ENCODE measurements around the gene ANKRD65. TPM values are rescaled to one million over a fixed set of nuclear protein-coding genes. Genes with fewer than 3 reads are reported as not detected.
"Not testable (repeated sequence)": the region's sequence is repeated elsewhere in the genome, so short reads cannot be mapped to it uniquely, and the experiment has no call there.

The ANKRD65 gene
- under 0.01 and 0.22 TPM in 2 replicates for total RNA-seq

DNA sequence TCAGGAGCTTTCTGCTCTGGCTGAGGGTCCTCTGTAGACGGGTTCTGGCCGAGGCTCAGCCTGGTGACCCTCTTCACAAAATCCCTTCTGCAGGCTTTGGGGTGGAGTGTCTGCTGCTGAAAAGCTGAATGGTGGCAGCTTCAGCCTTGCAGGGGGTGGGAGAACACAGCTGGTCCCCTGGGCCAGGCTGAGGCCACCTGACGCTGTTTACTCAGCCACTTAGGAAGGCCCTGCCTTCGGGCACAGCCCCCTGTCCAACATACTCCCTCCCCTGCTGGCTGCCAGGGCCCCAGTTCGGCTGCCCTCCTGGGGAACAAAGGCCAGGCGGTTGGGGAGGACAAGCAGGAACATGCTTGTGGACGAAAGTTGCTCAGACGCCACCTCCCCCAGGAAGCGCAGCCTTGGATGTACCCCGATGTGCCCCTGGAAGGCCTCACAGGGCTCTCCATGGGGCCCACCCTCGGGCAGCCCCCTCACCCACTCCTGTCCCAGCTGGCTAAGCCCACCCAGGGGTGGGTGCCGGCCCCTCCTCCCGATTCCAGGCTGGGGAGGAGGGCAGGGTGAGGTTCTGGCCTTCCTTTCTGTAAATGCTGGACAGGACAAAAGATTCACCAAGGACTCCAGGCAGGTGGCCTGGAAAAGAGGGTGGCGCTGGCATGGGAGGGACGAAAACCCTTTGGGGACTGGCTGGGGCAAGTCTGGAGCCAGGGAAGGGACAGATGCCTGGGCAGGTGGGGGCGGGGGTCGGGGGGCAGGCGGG is at the start of gene ANKRD65:
ANKRD65 (minus strand) TSS at position 130 of the 760 bp plus-strand sequence. CDS start 271 bp downstream, outside the sequence.
- no peak for DNase-seq (ENCODE audit: low read depth in 2 of 2)

DNA sequence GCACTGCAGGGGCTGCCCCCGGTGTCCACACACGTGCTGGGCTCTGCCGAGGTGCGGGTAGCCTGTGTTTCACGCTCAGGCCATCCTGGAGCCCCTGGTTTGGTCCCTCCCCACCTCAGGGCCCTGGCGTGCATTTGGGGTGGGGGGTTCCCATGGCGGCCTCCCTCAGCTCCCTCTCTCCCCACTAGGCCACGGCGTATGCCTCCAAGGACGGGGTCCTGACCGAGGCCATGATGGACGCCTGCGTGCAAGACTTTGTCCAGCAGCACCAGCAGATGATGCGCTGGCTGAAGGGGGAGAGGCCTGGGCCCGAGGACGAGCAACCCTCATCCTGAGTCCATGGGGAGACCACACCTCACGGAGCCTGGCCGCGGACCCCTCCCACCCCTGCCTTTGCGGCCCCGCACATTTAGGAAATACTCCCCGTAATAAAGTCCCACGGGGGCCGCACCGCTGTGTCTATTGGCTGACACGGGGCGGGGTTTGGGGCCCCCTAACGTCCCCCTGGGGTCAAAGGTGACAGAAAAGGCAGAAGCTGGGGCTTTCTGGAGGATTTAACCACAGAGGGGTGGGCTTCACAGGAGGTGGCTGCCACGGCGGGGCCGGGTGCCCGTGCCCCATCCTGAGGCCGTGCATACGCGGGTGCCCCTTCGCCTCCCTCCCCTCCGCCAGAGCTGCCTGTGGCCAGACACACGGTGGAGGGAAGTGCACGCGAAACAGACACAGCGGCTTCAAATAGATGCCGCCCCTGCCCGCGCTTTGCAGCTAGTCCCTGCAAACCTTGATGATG is 47.3 kb upstream of the ANKRD65 start:
- DNase-seq (ENCODE audit: low read depth in 2 of 2) = not testable (repeated sequence)

DNA sequence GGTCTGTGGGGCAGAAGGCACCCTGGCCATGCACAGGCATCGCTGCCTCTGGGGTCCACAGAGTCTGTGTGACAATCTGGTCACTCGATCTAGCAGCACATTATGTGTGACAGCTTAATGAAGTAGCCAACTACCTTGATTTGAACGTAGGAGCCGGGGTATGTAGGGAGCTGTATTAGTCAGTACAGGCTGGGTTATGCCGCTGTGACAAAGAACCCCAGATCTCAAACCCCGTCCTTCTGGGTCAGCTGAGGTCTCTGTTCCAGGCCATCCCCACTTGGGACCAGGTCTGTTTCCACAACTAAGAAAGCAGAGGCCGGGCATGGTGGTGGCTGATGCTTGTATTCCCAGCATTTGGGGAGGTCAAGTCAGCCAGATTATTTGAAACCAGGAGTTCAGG is 42.2 kb upstream of the ANKRD65 start:
- no peak for DNase-seq (ENCODE audit: low read depth in 2 of 2)

- DNase-seq (ENCODE audit: low read depth in 2 of 2) = peak in 1 of 2 donors; percentile 29
Observed at GRCh38 chr1:1462318-1462966, 41.4 kb upstream of the ANKRD65 start.

DNA sequence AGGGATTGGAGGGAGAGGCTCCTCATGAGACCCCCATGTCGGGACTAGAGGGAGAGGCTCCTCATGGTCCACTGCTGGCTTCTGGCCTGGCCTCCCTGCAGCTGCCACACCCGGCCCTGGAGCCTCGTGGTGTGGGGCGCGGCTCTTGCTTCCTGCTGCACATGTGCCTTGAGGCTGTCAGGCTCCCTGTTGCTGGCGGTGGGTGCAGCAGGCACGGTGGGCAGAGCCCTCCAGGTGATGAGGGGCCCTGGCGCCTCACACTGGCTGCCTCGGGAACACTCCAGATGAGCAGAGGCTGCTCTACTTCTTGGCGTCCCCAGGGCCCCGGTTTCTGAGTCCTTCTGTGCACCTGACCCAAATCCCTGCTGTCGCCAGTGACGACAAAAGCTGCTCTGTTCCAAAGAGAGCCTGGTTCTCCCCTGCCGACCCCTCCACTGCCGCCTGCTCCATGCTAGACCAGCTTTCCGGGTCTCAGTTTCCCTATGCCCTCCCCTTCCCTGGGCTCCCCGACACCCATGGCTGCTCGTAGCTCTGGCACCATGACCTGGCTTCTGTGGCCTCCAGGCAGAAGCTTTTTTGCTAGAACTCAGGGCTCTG is 40.7 kb upstream of the ANKRD65 start:
- DNase-seq (ENCODE audit: low read depth in 2 of 2) = no peak

- no peak for DNase-seq (ENCODE audit: low read depth in 2 of 2)
Observed at GRCh38 chr1:1460540-1461130, 39.6 kb upstream of the ANKRD65 start.

DNA sequence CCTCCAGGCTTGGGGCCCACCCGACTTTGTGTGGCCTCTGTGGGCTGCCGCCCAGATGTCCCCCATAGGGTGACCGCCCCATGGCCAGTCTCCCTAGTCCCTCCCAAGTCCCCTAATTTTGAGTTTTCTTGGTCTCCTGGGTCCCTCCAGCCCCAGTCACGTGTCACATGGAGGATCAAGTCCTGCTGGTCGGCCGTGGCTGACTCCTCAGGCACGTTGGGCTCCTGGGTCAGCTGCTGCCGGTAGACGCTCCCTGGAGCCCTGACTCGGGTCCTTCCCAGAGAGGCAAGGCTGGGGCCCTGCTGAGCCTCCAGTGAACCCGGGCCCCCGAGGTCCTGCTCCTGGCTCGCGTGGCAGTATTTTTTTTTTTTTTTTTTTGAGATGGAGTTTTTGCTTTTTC is 38.6 kb upstream of the ANKRD65 start:
- DNase-seq (ENCODE audit: low read depth in 2 of 2) = not testable (repeated sequence)

- not testable (repeated sequence) for DNase-seq (ENCODE audit: low read depth in 2 of 2)
Observed at GRCh38 chr1:1459156-1459555, 38.1 kb upstream of the ANKRD65 start.

GRCh38 chr1:1456683-1457255 is 35.7 kb upstream of the ANKRD65 start:
- not testable (repeated sequence) for DNase-seq (ENCODE audit: low read depth in 2 of 2)

GRCh38 chr1:1455934-1456333 is 34.9 kb upstream of the ANKRD65 start:
- not testable (repeated sequence) for DNase-seq (ENCODE audit: low read depth in 2 of 2)

DNA sequence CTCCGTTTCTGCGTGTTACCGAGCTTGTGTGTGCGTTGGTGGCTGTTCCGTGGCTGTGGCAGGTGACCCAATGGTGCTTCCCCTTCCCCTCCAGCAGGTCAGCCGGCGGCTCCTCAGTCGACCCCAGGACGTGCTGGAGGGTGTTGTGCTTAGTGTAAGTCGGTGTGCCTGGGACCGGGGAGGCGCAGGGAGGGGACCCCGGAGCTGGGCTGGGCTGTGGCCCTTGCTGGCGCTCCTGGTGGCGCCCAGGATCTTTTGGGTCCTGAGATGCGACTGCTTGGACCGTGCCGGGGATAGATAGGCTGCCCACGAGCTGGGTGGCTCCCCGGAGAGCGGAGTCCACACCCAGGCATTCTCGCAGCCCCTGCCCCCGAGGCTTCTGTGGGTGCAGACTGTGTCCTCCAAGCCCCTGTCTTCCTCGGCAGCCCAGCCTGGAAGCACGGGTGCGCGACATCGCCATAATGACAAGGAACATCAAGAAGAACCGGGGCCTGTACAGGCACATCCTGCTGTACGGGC is 34.3 kb upstream of the ANKRD65 start:
- no peak for DNase-seq (ENCODE audit: low read depth in 2 of 2)

DNA sequence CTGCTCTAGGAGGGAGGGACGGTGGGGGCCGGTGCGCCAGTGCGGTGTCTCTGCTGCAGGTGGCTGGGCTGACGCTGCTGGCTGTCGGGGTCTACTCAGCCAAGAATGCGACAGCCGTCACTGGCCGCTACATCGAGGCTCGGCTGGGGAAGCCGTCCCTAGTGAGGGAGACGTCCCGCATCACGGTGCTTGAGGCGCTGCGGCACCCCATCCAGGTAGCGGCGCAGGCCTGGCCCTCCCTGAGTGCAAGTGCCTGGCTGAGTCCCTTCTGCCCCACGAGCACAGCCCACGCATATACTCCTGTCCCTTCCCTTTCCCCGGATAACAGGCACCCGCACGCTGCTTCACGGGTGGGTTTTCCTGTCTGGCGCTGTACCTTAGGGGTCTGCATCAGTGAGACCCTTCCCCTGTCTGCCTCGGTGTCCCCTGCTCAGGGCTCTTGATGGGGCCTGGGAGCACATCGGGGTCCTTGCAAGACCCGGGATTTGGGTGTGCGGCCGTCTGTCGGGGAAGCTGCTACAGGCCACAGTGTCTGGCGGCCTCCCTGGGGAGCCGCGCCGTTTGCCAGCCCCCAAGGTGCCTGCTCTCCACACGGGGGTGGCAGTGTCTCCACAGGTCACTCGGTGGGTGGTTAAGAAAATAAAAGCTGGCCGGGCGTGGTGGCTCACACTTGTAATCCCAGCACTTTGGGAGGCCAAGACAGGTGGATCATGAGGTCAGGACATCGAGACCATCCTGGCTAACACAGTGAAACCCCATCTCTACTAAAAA is 33.4 kb upstream of the ANKRD65 start:
- DNase-seq (ENCODE audit: low read depth in 2 of 2) = not testable (repeated sequence)

DNA sequence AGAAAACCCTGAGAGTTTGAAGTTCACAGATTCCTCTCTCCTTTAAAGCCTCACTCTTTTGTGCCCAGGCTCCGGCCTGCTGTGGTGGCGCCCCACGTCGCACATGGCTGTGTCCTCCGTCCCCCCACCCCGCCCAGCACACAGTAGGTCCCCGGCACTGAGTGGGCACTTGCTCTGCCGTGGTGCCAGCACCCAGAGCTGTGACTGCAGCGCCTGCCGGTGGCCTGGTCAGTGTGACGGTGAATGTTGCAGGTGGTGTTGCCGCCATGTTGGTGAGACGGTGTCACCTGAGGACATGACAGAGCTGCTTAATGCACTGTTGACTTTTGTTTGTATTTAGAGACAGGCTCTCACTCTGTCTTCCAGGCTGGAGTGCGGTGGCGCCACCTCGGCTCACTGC is 31.8 kb upstream of the ANKRD65 start:
- DNase-seq (ENCODE audit: low read depth in 2 of 2) = no peak

DNA sequence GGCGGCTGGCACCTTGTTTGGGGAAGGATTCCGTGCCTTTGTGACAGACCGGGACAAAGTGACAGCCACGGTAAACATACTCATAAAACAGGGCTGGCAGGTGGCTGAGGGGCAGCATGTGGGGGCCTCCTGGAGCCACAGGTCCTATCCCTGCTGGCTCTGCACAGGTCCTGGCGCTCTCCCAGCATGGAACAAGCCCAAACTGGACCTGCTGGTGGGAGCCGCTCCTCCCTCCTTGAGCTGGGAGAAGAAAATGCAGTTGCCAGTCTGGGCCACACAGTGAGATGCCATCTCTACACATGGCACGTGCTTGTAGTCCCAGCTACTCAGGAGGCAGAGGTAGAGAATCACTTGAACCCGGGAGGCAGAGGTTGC is 31.3 kb upstream of the ANKRD65 start:
- DNase-seq (ENCODE audit: low read depth in 2 of 2) = not testable (repeated sequence)

DNA sequence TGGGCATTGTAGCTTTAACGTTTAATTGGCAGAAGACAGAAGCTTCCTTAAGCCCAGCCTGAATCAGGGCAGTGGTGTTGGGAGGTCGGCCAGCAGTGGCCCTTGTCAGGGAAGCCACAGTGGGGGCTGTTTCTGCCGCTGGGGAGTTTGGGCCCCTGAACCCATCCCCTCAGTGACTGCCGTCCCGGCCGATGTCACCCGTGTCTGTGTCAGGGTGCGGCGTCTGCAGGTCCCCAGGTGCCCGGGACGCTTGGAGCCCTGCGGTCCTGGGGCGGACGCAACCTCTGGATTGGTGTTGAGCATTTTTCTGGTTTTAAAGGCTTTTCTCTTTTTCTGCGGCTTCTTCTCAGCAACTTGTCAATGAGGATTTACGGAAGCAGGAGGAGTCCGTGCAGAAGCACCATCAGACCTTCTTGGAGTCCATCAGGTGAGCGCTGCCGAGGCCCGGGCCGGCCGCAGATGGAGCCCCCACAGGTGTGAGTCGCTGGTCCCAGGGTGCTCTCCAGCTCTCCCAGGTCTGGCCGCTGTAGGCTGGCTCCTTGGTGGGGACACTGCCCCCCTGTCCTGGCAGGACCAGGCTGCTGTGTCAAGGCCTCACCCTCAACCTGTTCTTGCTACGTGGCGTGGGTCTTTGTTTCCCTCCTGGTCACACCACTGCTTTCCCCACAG is 30.8 kb upstream of the ANKRD65 start:
- no peak for DNase-seq (ENCODE audit: low read depth in 2 of 2)

DNA sequence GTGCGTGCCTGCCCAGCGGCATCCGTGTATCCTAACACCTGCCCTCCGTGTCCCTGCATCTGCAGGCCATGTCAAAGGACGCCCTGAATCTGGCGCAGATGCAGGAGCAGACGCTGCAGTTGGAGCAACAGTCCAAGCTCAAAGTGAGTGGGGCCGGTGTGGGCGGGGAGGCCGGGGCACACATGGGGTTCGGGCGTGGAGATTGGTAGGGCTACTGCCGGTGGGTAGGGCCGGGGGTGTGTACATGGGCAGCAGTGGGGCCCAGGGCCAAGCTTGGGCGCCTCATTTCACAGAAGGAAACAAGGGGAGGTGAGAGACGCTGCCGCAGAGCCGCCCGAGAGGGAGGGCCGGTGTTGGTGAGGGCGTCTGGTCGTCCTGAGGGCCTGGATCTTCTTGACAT is 29.5 kb upstream of the ANKRD65 start:
- not testable (repeated sequence) for DNase-seq (ENCODE audit: low read depth in 2 of 2)

DNA sequence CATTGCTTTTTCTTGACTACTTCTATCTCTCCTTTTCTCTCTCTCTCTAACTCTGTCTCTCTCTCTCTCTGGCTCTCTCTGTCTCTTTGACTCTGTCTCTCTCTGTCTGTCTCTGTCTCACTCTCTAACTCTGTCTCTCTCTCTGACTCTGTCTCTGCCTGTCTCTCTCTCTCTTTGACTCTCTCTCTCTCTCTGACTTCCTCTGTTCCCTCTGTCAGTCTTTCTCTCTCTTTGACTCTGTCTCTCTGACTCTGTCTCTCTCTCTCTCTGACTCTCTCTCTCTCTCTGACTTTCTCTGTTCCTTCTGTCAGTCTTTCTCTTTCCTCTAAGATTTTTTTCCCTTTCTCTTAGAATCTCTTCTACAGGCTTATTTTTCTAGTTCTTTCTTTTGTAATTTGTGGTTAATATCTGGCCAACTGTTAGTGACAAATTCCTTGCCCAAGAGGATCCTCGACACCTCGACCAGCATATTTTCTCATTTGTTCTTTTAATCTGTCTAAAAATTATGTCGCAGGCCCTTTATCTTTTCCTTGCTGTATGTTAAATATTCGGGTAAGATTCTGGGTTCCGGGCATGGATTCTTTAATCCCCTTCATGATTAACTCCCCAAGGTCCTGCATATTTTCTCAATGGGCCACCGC is 28.1 kb upstream of the ANKRD65 start, which contains the start of gene ATAD3C:
ATAD3C (plus strand) TSS at position 591 of the 641 bp plus-strand sequence. CDS start 995 bp downstream, outside the sequence.
- DNase-seq (ENCODE audit: low read depth in 2 of 2) = no peak

DNA sequence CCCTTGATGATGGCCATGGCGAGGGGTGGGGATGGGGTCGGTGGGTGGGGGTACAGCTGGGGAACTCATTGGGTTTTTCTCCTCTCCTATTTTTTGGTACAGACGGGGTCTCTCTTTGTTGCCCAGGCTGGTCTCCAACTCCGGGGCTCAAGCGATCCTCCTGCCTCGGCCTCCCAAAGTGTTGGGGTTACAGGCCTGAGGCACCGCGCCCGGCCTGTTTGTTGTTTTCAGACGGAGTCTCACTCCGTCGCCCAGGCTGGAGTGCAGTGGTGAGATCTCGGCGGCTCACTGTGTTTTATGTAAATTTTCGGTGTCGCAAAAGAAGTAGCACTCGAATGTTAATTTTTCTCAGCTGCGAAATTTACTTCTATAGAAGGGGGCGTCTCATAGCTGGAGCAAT is 25.6 kb upstream of the ANKRD65 start:
- DNase-seq (ENCODE audit: low read depth in 2 of 2) = not testable (repeated sequence)

Data from lung microvascular endothelial cell (primary cell).